ENCODE results near the gene ZNF800.

The ZNF800 gene

DNA sequence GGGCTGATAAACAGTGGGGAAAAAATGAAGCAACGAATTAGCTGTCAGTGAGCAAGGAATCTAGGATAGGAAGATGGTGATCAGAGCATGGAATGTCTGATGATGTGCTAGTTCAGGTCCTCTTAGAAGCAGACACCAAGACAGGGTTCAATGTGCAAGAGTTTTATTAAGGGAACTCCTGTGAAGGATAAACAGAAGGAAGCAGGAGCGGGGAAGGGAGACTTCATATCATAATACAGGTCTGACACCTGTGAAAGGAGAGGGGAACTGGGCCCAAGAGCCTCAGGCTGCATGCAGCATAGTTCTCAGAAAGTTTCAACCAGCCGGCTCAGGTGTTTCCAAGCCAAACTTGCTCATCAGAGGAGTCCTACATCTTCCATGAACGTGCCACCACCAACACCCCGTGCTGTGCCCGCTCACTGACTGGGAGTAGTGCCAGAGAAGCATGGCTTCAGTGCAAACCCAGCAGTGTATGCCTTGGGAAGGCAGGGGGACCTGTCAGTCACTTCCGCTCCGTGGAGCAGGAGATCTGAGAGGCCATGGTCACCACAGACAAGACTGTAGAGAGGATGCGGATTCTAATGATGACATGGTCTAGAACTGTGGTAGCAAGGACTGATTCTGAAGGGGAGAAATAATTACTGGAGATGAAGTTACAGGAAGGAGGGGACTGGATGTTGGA lies 45.8 kb downstream of the ZNF800 start:
- DNase-seq (ENCODE audit: low read depth): no peak

DNA sequence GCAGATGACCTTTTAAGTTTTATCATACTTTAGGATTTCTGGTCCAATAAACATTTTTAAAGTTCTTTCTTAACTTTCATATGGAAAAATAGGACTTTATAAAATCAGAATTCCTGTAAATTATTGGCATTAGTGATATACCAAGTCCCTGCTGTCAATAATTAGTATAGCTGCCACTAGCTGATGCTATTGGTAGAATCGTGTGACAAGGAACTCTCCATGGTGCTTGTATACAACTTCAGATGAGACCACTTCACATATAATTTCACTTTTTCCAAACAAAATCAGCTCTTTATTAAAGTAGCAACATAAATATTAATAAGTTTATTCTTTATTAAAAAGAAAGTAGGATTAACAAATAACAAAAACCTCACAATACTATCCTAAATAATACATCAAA lies 49.9 kb downstream of the ZNF800 start:
- DNase-seq (ENCODE audit: low read depth): no peak

- DNase-seq (ENCODE audit: low read depth): no peak
These were observed 54.4 kb downstream of the ZNF800 start for GRCh38 chr7:127338122-127338521.

GRCh38 chr7:127337581-127337980 lies 54.9 kb downstream of the ZNF800 start:
- DNase-seq (ENCODE audit: low read depth): no peak

GRCh38 chr7:127336458-127336857 lies 56.0 kb downstream of the ZNF800 start:
- DNase-seq (ENCODE audit: low read depth): no peak

DNA sequence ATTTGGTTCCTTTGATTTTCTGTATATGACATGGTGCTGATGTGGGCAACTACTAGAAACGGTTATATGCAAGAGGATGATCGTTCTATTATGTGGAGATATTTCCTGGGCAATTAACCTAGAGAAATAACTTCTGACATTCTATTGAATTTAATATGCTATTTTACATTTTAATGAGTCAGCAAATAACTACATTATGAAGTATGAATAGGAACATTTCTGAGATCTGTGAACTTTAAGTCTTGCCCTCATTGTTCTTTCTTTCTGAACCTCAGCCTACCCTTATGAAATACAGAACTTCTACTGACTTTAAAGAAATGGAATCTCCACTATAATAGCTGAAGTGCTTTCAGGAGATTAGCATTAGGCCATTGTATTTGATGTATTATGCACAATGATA lies 59.6 kb downstream of the ZNF800 start:
- DNase-seq (ENCODE audit: low read depth): no peak

DNA sequence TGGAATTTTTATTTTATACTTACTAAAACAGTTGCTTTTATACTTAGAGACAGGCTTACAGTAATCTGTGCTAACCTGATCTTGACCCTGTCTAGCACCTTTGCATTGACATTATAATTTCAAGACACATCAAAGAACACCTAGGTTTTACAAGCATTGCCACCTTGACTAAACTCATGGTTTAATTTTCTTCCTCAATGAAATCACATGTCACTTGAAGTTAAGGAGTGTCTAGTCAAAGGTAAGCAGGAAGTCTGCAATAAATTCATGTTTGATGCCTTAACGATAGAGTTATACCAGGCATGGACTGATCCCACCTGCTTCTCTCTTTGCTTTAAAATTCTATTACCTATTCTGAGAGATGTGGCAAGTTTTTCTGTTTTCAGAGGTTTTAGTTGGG lies 62.4 kb downstream of the ZNF800 start:
- DNase-seq (ENCODE audit: low read depth): no peak

GRCh38 chr7:127322832-127323493 lies 69.5 kb downstream of the ZNF800 start:
- no peak for DNase-seq (ENCODE audit: low read depth)

DNA sequence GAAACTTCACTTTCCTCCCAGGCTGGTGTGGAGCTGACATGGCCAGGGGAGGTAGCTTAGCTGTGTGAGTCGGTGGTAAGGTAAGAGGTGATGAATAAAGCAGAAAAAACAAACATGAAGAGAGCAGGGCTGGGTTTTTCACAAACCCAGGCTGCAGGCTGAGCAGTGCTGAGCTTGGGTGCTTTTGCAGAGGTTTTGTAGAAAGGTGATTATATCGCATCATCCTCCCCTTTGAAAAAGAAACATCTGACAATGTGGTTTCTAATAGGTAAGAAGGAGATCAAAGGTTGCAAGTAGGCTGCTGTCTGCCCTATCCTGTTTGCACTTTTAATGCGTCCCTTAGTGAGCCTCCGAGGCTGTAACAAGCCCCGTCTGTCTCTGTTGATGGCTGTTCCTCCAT lies 70.2 kb downstream of the ZNF800 start:
- no peak for DNase-seq (ENCODE audit: low read depth)

DNA sequence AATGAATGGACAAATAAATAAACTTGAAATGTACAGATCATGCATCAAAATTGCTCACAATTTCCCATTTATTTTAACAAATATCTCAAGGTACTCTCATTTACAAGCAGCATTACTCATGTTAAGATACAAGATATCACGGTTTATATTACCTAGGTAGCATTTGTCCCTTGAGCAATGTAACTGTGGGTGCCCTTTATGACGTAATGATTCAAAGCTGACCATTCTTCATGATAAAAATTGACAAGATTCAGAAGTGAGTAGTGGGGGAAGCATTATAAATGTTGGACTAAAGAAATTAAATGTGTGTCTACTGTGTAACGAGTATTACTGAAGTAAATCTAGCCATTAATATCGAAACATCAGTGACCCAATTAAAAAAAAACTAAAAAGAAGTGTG lies 71.5 kb downstream of the ZNF800 start:
- DNase-seq (ENCODE audit: low read depth): no peak

All from stimulated activated CD8-positive, alpha-beta memory T cell treated with anti-CD3 and anti-CD28 coated beads, Interleukin-4, amount 100 ng/mL, for 24 hours (primary cell).